Activated naive CD4-positive, alpha-beta T cell treated with Interleukin-2 at 50 U/mL for 16 hours (primary cell): Measurements from ENCODE around the gene SLC16A4.
"Not testable (repeated sequence)": the region's sequence is repeated elsewhere in the genome, so short reads cannot be mapped to it uniquely, and the experiment has no call there.

Experiments
- DNase-seq: peaks from one replicate; pipeline ENCODE4 v3.0.0-alpha.2; 2020

The SLC16A4 gene

GRCh38 chr1:110408488-110408887 lies 17.7 kb upstream of the SLC16A4 start:
- DNase-seq = no peak

- DNase-seq = peak; percentile 93
These were observed 16.7 kb upstream of the SLC16A4 start, which contains the start of gene LAMTOR5 for GRCh38 chr1:110407260-110408210. LAMTOR5 (minus strand) TSS chr1:110407694; CDS start chr1:110407620, 74 bp downstream.

DNA sequence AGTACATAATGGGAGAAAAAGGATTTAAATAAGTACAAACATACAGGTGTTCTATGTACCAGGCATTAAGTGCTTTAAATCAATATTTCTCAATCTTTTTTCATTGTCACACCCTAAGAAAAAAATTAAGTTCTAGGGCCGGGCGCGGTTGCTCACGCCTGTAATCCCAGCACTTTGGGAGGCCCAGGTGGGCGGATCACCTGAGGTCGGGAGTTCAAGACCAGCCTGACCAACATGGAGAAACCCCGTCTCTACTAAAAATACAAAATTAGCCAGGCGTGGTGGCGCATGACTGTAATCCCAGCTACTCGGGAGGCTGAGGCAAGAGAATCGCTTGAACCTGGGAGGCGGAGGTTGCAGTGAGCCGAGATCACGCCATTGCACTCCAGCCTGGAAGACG lies 15.6 kb upstream of the SLC16A4 start:
- not testable (repeated sequence) for DNase-seq

DNA sequence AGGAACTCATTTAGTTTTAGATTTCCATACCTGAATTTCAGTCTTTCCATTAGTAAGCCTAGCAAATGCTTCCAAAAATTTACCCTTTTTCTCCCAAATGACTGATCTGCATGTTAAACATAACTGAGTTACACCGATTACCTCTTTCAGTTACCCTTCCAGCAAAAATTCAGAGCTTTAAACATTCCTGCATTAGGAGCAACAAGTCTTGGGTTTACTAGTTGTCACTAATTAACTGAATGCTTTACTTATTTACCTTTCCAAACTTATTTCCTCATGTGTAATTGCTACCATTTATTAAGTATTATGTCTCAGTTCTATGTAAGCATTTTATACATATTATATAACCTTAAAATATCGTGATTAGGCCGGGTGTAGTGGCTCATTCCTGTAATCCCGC lies 13.6 kb upstream of the SLC16A4 start:
- no peak for DNase-seq

DNA sequence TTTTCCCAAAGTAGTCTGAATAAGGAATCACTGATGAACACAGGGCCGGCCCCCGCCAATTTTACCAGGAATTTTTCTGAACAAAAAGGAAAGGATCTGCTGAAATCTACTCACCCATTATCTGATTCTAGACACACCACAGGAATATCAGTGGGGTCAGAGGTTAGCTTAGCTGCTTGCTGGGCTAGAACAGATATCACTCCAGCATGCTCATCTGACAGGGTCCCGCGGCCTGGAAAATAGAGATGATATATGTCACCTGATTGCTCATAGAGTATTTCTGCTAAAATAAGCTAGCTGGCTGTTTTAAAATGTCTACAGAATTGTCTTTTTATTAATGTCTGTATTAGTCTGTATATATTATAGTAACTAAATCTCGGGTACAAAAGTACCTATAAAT lies 13.0 kb upstream of the SLC16A4 start:
- no peak for DNase-seq

DNA sequence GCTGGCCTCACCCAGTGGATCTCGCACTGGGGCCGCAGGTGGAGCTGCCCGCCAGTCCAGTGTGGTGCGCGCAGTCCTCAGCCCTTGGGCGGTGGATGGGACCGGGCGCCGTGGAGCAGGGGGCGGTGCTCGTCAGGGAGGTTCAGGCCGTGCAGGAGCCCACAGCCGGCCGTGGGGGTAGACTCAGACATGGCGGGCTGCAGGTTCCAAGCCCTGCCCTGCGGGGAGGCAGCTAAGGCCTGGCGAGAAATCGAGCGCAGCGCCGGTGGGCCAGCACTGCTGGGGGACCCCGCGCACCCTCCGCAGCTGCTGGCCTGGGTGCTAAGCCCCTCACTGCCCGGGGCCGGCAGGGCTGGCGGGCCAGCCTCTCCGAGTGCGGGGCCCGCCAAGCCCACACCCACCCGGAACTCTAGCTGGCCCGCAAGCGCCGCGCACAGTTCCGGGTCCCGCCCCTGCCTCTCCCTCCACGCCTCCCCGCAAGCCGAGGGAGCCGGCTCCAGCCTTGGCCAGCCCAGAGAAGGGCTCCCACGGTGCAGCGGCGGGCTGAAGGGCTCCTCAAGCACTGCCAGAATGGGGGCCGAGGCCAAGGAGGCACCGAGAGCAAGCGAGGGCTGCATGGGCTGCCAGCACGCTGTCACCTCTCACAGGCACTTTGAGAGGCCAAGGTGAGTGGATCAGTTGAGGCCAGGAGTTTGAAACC lies 5.6 kb upstream of the SLC16A4 start:
- not testable (repeated sequence) for DNase-seq

- DNase-seq = no peak
These were observed 3.6 kb upstream of the SLC16A4 start for GRCh38 chr1:110394493-110394820.

DNA sequence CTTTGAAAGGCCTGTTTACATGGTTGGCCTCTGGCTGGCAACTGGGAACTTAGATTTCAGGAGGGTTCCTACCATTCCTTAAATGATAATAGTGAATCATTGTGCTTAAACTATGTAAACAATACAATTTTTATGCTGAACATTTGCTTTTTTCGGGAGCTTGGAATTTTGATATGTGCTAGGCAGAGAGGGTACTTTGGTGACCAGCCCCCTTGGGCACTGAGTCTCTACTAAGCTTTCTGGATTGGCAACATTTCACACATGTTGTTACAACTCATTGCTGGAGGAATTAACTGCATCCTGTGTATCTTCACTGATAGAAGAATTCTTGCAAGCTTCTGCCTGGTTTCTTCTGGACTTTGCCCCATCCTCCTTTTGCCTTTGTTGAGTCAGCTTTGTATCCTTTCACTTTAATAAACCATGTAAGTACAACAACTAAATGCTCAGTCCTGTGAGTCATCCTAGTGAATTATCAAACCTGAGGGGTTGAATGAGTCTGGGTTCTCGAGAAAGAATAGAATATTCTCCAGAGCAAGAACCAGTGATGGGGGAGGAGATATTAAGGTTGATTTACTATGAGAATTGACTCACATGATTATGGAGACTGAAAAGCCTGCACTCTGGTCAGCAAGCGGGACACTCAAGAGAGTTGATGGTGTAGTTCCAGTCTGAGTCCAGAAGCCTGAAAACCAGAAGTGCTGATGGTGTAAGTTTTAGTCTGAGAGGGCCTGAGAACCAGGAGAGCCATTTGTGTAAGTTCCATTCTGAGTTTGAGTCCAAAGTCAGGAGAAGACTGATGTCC lies 3.1 kb upstream of the SLC16A4 start:
- no peak for DNase-seq

GRCh38 chr1:110393286-110393685 lies 2.5 kb upstream of the SLC16A4 start:
- no peak for DNase-seq

- DNase-seq = no peak
These were observed 730 bp downstream of the SLC16A4 start for GRCh38 chr1:110390096-110390495.

DNA sequence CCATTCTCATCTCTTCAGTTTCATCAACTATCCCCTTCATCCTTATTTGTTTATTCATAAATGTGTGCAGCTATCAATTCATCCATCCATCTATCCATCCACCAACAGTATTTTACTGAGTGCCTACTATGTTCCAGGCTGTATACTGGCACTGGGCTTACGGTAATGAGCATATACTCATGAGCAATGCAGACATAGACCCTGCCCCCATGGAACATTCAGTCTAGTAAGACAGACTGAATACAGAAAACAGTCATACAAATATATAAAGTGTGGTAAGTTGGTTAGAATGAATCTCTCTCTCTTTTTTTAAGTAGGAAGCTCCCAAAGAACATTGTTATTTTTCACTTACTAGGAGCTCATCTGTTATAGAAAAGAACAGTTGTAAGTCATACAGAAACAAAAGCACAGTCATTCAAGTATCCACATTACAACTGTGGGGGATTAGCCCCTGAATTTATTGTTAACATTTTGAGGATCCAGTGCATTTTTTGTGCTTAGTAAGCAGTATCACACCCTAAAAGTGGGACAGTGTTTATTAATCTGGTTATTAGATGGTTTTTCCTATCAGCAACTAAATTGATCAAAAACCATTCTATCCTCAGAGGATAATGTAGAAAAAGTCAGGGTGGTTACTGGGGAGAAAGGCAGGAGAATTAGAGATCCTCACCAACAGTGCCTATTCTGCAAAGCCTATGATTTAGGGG lies 3.6 kb downstream of the SLC16A4 start:
- no peak for DNase-seq

GRCh38 chr1:110385369-110385768 lies 5.5 kb downstream of the SLC16A4 start:
- DNase-seq = no peak

- no peak for DNase-seq
These were observed 6.1 kb downstream of the SLC16A4 start for GRCh38 chr1:110384581-110385321.

DNA sequence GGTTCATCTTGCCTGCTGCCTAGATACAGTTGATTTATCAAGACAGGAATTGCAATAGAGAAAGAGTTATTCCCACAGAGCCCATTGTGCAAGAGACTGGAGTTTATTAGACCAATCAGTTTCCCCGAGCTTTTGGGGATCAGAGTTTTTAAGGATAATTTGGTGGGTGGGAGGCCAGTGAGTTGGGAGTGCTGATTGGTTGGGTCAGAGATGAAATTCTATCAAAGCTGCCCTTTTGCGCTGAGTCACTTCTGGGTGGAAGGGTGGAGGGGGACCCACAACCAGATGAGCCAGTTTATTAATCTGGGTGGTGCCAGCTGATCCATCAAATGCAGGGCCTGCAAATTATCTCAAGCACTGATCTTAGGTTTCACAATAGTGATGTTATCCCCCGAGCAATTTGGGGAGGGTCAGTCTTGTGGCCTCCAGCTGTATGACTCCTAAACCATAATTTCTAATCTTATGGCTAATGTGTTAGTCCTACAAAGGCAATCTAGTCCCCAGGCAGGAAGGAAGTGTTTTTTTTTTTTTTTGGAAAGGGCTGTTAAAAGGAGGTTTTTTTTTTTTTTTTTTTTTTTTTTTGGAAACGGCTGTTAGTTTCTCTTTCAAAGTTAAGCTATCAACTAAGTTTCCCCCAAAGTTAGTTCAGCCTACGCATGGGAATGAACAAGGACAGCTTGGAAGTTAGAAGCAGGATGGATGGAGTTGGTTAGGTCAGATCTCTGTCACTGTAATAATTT lies 7.4 kb downstream of the SLC16A4 start:
- DNase-seq = no peak

DNA sequence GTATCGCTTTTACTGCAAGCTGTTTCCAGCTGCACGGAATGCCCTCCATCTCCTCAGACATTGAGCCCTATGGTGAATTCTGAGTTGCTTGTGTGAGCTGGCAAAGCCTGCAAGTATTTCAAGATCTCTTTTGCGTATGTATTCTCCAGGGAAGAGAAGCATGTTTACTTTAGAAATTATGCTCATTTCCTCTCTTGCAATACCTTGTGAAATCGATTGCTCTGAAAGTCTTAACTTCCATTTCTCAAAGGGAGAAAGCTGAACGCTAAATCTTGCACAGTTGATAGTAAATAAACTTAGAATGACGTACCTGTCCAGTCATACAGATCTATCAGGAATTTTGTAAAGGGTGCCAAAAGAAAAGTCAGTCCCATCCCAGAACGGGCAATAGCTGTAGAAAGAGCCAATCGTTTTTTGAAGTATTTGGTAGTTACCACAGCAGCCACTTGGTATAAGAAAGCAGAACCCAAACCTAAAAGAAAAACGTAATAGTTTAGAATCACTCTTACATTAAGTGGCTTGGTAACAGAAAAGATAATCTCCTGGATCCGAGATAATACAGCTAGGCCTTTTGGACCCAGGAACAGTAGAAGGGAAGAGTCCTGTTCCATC lies 10.0 kb downstream of the SLC16A4 start:
- DNase-seq = no peak

DNA sequence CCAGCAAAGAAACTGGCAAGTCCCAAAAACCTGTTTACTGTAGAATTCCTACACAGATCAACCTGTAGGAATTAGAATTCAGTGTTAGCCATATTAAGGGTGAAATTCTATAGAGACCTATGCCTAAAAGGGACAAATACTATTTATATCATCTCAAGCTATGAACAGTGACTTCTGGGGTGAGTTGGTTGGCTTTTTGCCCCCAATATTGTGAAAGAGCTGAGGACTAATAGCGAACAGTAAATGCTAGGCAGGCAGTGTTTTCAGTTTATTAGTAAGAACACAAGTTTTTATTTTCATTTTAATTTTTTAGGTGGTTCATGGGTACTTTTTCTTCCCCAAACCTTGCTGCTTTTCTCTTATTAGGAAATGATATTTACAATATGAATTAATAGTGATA lies 15.3 kb downstream of the SLC16A4 start:
- no peak for DNase-seq

- DNase-seq = no peak
These were observed 20.0 kb downstream of the SLC16A4 start for GRCh38 chr1:110370827-110371226.

DNA sequence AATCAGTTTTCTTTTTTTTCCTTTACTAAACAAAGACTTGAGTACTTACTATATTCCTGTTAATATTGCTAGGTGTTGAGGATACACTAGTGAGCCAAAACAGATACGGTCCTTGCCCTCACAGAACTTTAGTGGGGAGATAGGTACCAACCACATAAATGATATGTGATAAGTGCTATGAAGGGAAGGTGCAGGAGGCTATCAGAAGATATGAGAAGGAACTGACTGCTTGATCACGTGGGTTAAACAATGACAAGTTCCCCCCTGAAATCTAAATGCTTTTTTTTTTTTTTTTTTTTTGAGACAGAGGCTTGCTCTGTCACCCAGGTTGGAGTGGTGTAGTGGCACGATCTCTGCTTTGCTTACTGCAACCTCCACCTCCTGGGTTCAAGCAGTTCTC lies 26.6 kb downstream of the SLC16A4 start:
- no peak for DNase-seq

GRCh38 chr1:110361856-110362255 lies 29.0 kb downstream of the SLC16A4 start:
- no peak for DNase-seq

GRCh38 chr1:110360431-110360830 lies 30.4 kb downstream of the SLC16A4 start:
- DNase-seq = no peak

DNA sequence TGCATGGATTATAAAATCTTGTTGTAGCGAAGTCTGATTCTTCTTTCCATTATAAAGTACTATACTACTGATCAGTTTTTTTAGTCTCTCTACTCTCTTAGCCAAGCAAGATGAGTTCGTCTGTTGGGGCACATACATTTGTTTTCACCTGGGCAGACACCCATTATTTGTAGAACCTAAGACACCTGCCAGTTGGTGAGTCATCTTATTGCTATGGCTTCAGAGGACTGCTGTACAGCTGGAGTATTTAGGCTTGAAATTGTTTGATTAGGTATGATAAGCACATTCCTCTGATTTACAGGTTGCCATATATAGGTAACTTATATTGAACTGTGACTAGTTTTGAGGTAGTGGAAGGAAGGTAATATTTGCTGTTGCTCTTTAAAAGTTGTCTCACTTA lies 34.4 kb downstream of the SLC16A4 start:
- DNase-seq = no peak
